ENCODE measurements around the gene PRR19.
"Not testable (repeated sequence)": the region's sequence is repeated elsewhere in the genome, so short reads cannot be mapped to it uniquely, and the experiment has no call there.

PRR19 gene
- total RNA-seq: 0 to 1.1 (median 0.54) reads per million in 3 experiments

DNA sequence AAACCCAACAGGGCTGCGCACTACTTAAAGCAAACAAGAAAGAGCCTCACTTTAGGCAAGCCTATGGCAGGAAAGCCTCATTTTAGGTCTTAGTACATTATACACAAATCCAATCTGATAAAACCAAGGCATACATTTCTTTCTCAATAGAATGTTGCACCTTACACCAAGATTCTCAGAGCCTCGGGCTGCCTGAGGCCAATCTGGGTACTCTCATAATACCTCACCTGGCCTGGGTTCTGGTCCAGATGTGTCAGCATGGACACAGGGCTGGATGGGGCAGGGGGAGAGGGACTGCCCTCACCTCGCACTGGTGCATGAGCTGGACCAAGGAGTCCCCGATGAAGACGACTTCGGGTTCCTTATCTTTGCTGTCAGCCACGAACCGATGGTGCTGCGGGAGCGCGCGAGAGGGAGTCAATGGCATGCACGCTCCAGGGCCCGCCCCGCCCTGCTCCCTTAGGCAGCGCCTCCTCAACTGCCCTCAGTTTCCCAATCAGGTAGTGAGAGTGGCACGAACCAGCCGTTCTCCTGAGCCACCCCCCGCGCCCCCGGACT lies at the start of gene PRR19:
Gene PRR19 (plus strand): TSS at position 487 of the 558 bp plus-strand sequence. CDS start 7,453 bp downstream, outside the sequence.
- no peak for DNase-seq

DNA sequence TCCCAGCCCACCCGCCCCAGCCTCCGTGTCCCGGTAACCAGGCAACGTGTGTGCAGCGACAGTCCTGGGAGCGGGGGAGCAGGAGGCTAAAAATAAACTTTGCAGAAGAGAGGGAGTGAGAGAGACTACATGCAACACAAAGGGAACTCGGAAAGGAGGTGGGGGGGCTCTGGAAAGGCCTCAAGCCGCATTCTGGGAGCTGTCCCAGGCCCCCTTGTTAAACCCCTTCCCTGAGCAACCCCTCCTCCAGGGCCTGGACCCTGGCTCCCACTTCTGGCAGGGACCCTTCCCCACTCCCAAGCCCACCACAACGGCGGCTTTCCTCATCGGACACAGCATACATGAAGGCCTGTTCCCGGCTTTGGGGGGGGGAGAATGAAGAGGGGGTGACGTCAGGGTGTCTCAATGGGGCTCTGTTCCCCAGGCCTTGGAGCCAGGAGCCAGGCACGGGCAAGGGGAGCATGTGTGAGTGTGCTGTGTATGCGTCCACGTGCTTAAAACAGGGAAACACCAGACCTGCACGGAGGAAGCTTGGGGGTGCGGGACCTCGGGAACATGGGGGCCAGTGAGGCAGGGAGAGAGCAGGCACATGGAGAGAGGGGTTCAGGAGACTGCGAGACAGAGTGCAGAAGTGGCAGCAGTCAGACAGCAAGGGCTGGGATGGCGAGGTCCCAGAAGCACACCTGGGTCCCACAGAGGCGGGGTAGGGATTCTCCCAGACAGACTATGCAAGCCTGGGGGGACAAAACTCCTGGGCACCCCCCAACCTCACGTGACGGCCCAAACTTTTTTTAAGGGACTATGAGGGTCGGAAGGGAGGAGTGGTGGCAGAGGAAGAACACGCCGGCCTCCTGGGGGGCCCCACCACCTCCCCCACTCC lies 49.3 kb upstream of the PRR19 start:
- DNase-seq: no peak

DNA sequence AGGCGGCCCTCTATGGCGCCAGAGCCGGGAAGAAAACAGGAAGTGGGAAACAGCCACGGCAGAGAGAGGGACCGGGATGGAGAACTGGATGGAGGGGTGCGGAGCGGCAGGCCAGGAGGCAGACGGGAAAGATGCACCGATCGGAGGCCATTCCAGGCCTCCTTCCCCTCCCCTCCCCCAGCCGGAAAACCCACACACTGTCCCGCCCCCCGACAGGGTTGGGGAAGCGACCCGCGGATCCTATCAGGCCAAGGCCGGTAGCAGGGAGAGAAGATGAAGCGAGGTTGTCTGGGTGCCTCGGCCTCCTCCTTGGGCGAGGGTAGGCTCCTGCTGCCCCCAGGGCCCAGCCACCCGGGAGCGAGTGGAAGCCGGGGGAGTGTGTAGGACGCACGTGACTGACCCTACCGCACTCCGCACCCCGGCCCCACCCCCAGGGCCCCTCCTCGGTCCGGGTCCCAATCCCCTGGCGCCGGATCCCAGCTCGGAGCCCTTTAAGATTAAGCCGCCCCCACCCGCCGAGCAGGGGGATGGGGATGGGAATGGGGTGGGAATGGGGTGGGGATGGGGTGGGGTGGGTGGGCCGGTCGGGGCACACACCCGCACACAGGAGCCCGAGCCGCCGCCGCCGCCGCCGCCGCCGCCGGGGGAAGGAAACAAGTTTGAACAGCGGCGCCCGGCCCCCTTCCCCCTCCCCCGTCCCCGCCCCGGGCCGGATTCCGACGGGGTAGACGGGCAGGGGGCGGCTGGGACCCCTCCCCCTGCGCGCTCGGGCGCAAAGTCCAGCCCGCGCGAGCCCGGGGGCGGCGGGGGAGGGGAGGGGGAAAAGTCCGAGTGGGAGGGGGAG lies 48.5 kb upstream of the PRR19 start:
- peak; percentile 60 for DNase-seq

DNA sequence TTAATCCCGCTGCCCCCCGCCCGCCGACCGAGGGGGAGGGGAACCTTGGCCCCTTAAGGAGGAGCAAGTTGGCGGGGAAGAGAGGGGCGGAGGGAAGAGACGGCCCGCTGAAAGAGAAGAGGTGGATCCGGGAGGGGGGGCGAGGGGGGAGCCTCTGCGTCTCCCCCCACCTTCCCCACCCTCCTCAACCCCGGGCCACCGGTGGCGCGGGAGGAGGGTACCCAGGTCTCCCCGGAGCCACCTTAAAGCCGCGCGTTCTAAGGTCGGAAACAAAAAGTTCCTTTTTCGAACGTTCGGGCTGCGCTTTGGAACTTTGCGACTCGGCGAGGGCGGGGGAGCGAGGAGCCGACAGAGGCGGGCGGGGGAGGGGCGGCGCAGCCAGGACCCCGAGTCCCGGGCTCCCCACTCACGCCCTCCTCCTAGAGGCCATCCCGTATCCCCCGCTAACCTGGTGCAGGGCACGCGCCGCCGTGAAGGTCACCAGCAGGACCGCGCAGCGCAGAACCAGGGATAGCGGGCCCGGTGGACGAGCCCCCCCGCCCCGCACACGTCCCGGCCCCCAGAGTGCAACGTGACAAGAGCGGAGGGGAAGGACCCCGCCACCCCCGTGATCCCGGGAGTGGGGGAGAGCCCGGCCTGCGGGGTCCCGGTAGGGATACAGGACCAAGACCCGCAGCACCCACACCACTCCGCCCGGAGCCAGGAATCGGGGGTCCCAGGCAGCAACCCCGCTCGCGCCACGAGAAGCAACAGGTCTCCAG lies 47.7 kb upstream of the PRR19 start:
- peak; percentile 79 for DNase-seq

GRCh38 chr19:42254850-42255765 lies 46.8 kb upstream of the PRR19 start, which contains the start of gene ERF:
Gene ERF, minus strand, starts transcription at chr19:42255128. Its CDS starts 129 bp downstream, at chr19:42254999.
- peak; percentile 93 for DNase-seq

DNA sequence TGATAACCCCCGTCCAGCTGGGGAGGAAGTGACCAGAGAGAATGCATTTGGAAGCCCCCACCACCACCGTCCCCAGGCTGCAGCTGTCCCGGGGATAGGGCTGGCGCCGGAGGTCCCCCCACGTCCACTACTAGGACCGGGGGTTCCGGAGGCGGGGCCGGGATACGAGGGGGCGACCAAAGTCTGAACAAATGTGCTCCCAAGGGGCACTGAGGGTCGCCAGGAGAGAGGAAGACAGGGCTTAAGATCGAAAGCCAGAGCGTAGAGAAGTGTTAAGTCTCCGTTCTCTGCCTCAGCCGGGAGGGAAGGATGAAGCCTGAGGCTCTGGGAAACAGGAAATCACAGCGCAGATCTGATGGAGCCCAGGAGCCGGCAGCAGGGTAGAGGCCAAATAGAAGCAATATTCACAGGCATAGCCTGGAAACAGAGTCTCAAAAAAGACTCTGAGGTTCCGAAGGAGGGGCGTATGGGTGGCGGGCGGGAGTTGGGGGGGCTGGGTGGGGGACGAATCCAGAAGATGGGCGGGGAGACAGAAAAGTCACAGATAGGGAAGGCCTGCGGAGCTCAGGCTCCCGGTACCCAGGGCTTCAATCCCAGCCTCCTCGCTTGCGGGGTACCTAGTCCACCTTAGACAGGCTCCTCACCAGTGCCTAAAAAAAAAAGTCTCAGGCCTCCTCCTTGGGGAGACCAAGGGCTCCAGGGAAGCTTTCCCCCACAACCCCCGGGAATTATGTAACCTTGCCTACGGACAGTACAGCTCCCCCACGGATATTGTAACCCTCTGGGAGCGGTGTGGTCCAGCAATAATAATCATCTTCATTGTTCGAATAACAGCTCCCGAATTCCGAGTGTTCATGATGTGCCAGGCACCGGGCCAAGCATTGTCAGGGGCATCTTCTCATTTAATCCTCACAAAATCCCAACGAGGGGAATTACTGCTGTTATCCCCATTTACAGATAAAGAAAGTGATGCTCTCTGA lies 45.9 kb upstream of the PRR19 start:
- no peak for DNase-seq

DNA sequence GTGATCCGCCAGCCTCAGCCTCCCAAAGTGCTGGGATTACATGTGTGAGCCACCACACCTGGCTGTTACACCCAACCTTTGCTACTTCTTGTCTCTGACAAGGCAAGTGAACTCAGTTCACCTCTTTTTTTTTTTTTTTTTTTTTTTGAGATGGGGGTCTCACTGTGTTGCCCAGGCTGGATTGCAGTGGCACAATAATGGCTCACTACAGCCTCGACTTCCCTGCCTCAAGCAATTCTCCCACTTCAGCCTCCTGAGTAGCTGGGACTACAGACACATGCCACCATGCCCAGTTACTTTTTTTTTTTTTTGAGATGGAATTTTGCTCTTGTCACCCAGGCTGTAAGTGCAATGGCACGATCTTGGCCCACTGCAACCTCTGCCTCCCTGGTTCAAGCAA lies 44.1 kb upstream of the PRR19 start:
- DNase-seq: not testable (repeated sequence)

GRCh38 chr19:42261763-42262162 lies 40.2 kb upstream of the PRR19 start:
- no peak for DNase-seq

- not testable (repeated sequence) for DNase-seq
Measured at GRCh38 chr19:42266105-42266504, 35.8 kb upstream of the PRR19 start.

DNA sequence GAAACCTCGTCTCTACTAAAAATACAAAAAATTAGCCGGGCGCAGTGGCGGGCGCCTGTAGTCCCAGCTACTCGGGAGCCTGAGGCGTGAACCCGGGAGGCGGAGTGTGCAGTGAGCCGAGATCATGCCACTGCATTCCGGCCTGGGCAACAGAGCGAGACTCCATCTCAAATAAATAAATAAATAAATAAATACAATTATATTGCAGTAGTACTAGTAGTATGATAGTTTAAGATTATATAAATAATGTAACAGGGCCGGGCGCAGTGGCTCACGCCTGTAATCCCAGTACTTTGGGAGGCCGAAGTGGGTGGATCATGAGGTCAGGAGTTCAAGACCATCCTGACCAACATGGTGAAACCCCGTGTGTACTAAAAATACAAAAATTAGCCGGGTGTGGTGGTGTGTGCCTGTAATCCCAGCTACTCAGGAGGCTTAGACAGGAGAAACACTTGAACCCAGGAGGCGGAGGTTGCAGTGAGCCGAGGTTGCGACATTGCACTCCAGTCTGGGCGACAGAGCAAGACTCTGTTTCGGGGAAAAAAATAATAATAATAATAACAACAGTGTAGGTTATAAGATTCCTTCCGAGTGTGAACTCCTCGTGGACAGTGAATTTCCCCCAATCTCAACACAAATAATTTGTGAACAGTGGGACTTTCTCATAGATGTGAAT lies 34.9 kb upstream of the PRR19 start:
- not testable (repeated sequence) for DNase-seq

GRCh38 chr19:42267644-42268141 lies 34.2 kb upstream of the PRR19 start:
- no peak for DNase-seq

DNA sequence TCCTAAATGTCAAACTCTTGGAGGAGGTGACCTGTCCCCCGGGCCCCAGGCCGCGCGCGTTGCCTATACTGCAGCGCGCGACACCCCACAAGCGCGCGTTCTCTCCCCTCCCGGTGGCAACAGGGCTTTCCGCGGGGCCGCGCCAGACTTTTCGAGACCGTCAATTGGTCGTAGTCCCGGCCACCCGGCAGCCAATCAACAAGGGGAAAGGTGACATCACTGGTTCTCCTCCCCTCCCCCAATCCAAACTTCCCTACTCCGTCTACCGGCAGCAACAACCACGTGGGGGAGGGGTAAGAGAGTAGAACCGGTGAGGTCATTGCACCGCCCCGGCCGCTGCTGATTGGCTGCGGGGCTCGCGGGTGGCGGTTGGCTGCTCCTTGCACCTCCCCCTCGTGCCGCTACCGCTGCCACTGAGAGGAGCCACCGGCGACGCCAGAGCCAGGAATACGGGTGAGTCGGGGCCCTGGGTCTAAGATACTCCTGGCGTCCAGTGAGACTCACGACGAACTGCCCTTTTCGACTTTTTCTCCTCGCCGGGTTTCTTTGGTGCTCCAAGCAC lies 33.7 kb upstream of the PRR19 start:
- peak; percentile 100 for DNase-seq

DNA sequence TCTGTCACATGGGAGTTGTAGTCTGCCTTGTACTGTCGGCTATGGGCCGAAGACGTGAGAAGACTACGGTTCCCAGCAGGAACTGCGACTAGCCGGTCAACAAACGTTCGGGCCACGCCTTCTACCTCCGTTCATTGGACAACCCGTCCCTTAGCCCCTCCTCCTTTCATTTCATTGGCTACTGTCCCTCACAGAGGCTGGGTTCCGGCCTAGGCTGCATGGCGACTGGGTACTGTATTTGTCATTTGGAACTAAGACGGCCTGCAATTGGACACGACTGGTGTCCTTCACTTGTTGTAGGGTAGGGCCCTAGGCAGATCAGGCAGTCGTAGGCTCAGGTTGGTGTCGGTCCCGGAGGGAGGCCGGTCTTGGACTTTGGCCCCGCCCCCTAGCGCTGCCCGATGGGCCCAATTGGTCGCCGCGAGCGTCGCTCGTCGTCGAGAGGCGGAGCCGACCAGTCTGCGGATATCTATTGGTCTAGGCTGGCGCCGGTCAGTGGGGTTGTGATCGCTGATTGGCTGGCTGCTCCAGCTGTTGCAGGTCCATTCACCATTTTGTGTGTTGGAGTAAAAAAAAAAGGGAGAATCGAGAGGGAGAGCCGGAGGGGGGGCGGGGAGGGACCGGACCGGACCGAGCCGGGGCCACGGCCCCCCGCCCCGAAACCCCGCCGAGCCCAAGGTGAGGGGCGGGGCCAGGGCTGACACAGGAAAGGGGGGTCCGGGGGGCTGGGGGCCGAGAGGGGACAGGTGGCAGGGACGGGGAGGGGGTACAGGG lies 33.0 kb upstream of the PRR19 start, which contains the start of gene CIC:
Gene CIC (plus strand): TSS at position 549 of the 774 bp plus-strand sequence. CDS start 2,532 bp downstream, outside the sequence.
- DNase-seq: peak; percentile 100

GRCh38 chr19:42269478-42270345 lies 32.2 kb upstream of the PRR19 start:
- no peak for DNase-seq

GRCh38 chr19:42270346-42271044 lies 31.4 kb upstream of the PRR19 start:
- DNase-seq: peak; percentile 76

GRCh38 chr19:42271045-42271419 lies 30.9 kb upstream of the PRR19 start:
- DNase-seq: no peak

Data from central memory CD4-positive, alpha-beta T cell (primary cell).